ENCODE results near the gene ZNF76. TPM values are rescaled to one million over a fixed set of nuclear protein-coding genes. Genes with fewer than 3 reads are reported as not detected.

Gene ZNF76
- total RNA-seq, 4 donors from 2014 or later, result 18.9 to 56.1 (median 41.1) TPM

DNA sequence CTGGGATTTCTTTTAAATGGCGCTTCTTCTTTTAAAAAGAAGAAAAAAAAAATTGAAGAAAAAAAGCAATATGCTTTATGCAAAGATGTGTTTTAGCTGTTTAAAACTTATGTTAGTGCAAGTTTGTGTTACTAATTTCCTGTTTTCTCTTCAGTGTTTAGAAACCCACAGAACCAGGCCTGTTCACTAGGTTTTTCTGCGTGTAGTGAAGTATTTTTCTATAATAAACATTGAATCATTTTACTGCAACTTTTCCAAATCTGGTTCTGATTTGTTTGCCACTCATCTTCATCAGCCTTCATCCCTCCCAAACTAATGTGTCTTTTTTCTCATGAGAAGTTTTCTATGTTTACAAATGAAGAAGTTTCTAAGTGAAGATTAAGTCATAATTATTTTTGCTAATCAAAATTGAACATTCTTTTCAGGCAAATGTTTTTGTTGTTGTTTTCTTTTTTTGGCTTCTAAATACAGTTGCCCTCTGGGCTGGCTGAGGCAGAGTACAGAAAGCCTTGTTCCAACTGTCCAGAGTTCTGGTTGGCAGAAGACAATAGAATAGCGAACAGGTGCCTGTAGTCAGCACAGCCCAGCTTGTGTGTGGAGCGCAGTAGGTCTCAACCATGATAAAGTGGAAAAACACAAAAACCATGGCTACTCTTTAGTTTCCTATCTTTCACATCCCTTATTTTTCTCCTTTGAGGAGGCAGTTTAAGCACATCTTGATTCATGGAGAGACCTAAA, 14.5 kb downstream of the ZNF76 start:
- H3K4me1 ChIP-seq, result no peaks in the 10 kb centered on the region
- H3K36me3 ChIP-seq, result no peaks in the 10 kb centered on the region
- H3K27ac ChIP-seq, result no peak overlapping the region
- H3K27me3 ChIP-seq, result no peaks in the 10 kb centered on the region
- no peaks in the 10 kb centered on the region for H3K9me3 ChIP-seq
- intact Hi-C loops (cut with DNase I; ENCODE audit: low total_unique reads), result no loop called here
- TF ChIP-seq, protein P1, sequence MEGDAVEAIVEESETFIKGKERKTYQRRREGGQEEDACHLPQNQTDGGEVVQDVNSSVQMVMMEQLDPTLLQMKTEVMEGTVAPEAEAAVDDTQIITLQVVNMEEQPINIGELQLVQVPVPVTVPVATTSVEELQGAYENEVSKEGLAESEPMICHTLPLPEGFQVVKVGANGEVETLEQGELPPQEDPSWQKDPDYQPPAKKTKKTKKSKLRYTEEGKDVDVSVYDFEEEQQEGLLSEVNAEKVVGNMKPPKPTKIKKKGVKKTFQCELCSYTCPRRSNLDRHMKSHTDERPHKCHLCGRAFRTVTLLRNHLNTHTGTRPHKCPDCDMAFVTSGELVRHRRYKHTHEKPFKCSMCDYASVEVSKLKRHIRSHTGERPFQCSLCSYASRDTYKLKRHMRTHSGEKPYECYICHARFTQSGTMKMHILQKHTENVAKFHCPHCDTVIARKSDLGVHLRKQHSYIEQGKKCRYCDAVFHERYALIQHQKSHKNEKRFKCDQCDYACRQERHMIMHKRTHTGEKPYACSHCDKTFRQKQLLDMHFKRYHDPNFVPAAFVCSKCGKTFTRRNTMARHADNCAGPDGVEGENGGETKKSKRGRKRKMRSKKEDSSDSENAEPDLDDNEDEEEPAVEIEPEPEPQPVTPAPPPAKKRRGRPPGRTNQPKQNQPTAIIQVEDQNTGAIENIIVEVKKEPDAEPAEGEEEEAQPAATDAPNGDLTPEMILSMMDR (IDR thresholded peaks at IDR 0.05), result no peak
- TF ChIP-seq POLR2A (IDR thresholded peaks at IDR 0.05), result no peak
- no peak overlapping the region for H3K4me3 ChIP-seq
- no peak for DNase-seq

DNA sequence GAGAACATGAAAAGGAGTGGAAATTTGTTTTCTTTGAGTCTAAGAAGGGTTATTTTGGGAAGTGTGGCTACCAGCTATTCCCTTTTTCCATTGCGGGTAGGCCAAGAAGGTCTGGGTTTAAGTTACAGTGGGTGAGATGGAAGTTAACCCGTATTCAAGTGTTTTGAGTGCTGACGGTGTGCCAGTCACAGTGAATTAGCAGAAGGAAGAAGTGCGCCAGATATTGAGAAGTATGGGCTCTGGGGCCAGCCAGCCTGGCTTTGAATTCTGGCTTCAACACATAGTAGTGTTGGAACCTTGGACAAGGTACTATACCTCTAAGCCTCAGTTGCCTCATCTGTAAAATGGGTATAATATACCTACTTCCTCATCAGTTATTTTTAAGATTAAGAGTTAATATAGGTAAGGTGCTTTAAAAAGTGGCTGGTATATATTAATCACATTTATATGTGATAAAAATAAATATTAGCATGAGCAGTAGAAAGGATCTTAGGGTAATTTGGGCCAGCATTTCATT, 16.3 kb downstream of the ZNF76 start:
- Histone ChIP-seq H3K27ac (peak overlapping the region in 1 of 2 donors; percentile 39), H3K4me1 (no peaks in the 10 kb centered on the region), H3K9me3 (no peaks in the 10 kb centered on the region), H3K27me3 (no peaks in the 10 kb centered on the region), H3K36me3 (no peaks in the 10 kb centered on the region), H3K4me3 (no peak overlapping the region)
- no peak for TF ChIP-seq POLR2A (IDR thresholded peaks at IDR 0.05)
- no peak for DNase-seq
- intact Hi-C loops (cut with DNase I; ENCODE audit: low total_unique reads), result no loop called here

DNA sequence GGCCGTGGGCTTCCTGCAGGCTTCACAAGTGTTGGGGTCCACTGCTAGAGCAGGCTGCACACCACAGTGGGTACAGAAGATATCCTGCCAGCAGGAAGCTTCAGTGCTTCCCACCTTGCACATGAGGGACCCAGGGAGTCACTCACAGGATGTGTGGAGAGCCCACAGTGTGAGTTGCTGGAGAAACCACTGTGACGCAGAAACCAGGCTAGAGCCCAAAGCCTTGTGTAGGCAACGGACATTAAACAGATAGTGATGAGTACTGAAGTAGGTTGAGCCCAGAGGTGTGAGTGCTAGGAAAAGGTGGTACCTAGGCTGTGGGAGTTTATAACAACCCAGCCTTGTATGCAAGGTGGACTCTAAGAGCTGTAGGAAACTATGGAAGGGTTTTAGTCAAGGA, 19.2 kb downstream of the ZNF76 start:
- TF ChIP-seq, protein P1 (IDR thresholded peaks at IDR 0.05), result no peak
- TF ChIP-seq POLR2A (IDR thresholded peaks at IDR 0.05), result no peak
- intact Hi-C loops (cut with DNase I; ENCODE audit: low total_unique reads), result no loop called here
- Histone ChIP-seq H3K27me3 (no peaks in the 10 kb centered on the region), H3K9me3 (no peaks in the 10 kb centered on the region), H3K4me3 (no peak overlapping the region), H3K4me1 (no peaks in the 10 kb centered on the region), H3K36me3 (no peaks in the 10 kb centered on the region), H3K27ac (no peak overlapping the region)
- no peak for DNase-seq

DNA sequence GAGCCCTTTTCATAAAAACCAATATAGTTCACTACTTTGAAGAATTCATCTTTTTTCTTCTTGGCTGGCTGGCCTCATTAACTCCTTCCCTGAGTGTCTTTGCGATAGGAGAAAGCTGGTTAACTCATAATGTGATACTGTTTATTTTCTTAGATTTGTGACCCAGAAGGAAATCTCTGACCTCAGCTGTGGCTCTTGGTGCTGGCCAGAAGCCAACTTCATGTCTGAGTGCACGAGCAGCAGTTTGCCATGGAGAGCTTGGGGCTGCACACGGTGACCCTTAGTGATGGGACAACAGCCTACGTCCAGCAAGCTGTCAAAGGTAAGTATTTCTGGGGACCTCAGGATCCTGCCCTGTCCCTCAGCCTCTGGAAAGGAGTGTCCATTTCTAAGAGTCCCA, 21.4 kb downstream of the ZNF76 start:
- H3K4me1 ChIP-seq, result no peaks in the 10 kb centered on the region
- H3K4me3 ChIP-seq, result no peak overlapping the region
- H3K27ac ChIP-seq, result no peak overlapping the region
- TF ChIP-seq, protein P1 (IDR thresholded peaks at IDR 0.05), result no peak
- no peak for DNase-seq
- H3K9me3 ChIP-seq, result no peaks in the 10 kb centered on the region
- intact Hi-C loops (cut with DNase I; ENCODE audit: low total_unique reads), result no loop called here
- no peaks in the 10 kb centered on the region for H3K27me3 ChIP-seq
- H3K36me3 ChIP-seq, result no peaks in the 10 kb centered on the region

DNA sequence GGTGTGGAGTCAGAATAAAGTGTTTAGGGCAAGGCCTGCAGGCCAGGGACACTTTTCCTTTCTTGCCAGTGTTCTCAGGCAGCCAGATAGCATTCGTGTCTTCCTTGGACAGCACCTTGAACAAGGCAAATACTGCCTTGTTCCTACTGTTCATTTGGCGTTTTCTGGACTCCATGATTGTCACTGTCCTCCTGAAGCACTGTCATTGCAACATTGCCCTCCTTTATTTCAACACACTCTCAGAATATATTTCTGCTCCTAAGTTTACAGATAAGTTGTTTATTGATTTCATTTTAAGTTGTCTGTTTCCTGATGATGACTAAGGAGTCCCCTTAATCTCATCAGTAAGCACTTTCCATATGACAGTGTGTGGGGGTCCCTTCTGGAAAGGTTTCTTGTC, 22.9 kb downstream of the ZNF76 start:
- DNase-seq, result no peak
- TF ChIP-seq, protein P1 (IDR thresholded peaks at IDR 0.05), result no peak
- TF ChIP-seq POLR2A (IDR thresholded peaks at IDR 0.05), result no peak
- Histone ChIP-seq H3K9me3 (no peaks in the 10 kb centered on the region), H3K36me3 (no peaks in the 10 kb centered on the region), H3K27me3 (no peaks in the 10 kb centered on the region), H3K27ac (no peak overlapping the region), H3K4me3 (no peak overlapping the region), H3K4me1 (no peaks in the 10 kb centered on the region)
- intact Hi-C loops (cut with DNase I; ENCODE audit: low total_unique reads), result no loop called here
